GM18511 (cell line): ENCODE measurements around the gene IMMP2L.

Experiments used
- ATAC-seq: cut with Tn5 transposase; IDR thresholded peaks from one replicate; pipeline ENCODE4 v1.9.1; 2021; ENCODE audit warnings: mild to moderate bottlenecking, moderate library complexity; ENCODE audit not compliant: unreplicated experiment

The IMMP2L gene

GRCh38 chr7:111560773-111561653 is 1.3 kb downstream of the IMMP2L start:
- no peak for ATAC-seq

DNA sequence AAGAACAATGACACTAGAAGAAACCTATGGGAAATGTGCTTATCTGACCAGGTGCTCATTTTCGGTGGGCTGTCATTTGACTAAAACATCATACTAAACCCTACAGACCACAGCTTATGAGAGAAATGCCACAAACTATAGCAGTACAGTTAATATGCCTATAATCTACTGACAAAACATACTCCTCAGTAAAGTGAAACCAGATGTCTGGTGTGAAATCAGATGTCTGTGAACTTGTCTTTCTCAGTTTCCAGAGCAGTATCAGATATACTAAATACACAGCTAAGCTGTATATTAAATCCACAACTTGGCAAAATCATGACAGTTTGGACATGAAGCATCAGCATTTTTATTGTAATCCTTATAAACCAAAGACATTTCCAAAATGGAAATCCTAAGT is 3.3 kb downstream of the IMMP2L start:
- ATAC-seq: peak; percentile 59

DNA sequence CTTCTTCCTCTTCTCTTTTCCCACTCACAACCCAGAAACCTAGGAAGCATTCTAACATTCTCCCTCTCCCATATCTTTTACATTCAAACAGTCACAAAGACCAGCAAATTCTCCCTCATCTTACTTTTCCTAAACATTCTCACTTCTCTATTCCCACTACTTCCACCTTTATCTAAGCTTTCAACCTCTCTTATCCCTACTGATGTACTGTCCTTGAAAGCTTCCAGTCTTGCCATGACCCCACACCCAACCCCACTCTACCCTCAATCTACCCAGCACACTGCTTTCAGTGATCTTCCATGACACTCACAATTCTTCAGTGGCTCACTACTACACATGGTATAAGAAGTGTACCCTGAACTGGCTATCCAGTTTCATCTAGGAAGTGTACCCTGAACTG is 5.3 kb downstream of the IMMP2L start:
- ATAC-seq: no peak

GRCh38 chr7:111554086-111554485 is 8.2 kb downstream of the IMMP2L start:
- no peak for ATAC-seq

DNA sequence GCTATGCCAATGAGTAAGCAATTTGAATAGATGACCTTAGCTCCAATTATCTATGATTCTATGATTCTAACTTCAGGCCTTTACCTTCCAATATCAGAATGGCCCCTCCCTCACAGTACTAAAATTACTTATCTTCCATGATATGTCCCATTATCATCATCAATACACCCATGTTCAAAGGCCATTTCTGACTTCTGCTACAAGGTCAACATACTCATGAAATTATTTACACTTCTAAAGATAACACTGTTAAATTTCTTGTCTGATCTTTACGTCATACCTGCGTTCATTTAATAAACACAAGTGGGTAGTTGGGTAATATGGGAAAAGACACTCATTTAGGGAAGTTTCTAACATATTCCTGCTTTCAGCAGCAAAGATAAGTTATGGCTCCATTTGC is 21.2 kb downstream of the IMMP2L start:
- no peak for ATAC-seq

- no peak for ATAC-seq
These were observed 22.0 kb downstream of the IMMP2L start for GRCh38 chr7:111540199-111540815.

GRCh38 chr7:111537134-111537533 is 25.2 kb downstream of the IMMP2L start:
- ATAC-seq: no peak

GRCh38 chr7:111535142-111535870 is 27.0 kb downstream of the IMMP2L start:
- no peak for ATAC-seq

DNA sequence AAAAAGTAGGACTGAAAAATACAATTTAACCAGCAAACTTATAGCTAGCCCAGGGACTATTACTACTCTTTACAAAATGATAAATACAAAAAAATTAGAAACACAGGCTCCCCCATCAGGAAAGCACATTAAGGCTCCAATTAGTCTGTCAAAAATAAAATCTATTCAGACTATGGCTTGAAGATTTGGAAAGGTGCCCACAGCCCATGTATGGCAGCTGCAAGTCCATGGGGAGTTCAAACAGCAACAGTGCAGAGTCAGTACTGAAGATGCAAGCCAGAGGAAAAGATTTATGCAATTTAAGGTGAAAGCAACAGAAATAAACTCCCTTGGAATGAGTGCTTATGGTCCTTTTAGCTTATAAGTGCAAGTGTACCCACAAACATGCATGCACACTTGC is 29.7 kb downstream of the IMMP2L start:
- ATAC-seq: no peak

DNA sequence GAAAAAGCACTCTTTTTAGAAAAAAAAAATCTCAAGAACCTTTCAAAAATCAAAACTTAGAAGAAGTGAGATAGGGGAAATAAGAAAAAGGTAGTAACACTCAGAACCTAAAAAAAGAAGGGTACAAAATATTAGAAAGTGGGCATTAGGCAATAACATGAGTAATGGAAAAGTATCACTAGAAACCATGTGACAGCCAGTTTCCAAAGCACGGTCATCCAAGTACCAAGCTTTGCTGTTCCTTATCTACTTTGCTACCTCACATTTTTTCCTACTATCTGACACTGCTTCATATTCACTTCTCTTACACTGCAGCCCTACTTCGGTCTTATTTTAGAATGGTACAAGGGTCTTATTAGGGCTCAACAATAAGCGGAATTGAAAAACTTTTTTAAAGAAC is 30.3 kb downstream of the IMMP2L start:
- no peak for ATAC-seq

- no peak for ATAC-seq
These were observed 32.0 kb downstream of the IMMP2L start for GRCh38 chr7:111530356-111530668.

GRCh38 chr7:111529507-111530355 is 32.6 kb downstream of the IMMP2L start:
- no peak for ATAC-seq

- ATAC-seq: peak; percentile 82
These were observed 34.0 kb downstream of the IMMP2L start for GRCh38 chr7:111528331-111528730.

- peak; percentile 80 for ATAC-seq
These were observed 34.7 kb downstream of the IMMP2L start for GRCh38 chr7:111527545-111527944.

- ATAC-seq: no peak
These were observed 37.2 kb downstream of the IMMP2L start for GRCh38 chr7:111525100-111525499.

DNA sequence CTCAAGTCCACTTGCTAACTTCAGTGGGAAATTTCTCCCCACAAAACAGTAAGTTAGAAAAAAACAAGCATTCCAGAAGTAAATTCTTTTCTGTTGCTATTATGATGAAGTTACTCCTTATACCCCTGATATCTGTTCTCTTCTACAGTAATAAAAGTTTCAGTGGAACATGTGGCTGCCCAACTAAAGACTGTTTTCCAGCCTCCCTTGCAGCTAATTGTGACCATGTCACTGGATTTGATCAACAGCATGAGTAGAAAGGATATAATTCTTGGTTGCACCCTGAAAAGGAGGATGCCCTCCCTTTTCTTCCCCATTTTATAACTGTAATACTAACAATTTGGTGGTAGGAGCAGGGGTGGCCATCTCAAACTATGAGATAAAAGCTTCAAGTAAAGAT is 40.6 kb downstream of the IMMP2L start:
- no peak for ATAC-seq

DNA sequence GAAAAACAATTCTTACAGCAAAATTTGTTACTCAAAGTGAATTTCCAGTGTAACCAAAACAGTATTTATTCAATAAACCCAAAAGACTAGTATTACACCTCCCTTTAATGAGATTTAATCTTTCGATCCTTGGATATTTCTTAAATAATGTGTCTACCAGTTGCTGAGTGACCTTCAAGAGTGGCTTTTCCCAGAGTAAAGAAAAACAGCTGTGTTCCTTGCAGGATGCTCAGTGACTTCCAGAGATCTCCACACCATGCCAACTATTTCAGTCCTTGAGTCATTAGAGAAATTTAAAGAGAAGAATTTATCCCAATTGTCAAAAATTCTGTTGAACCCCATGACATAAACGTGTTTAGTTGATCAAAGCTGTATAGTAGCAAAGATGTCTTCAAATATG is 44.0 kb downstream of the IMMP2L start:
- ATAC-seq: no peak

DNA sequence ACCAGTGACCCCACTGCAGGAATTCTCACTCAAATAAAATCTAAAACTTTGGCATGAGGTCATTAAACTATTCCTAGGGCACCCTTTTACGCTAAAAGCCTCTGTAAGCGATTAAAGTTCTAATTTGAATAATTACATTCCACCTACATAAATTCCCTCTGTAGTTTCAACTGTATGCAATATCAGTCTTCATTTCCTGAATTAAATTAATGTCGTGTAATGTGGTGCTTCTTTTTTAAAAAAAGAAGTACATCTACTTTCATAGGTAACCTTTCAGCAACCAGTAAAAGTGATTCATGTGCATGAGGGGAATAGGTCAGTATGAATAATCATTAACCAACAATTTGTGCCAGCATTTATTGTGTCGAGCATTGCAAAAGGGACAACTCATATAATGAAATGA is 44.7 kb downstream of the IMMP2L start:
- ATAC-seq: no peak

DNA sequence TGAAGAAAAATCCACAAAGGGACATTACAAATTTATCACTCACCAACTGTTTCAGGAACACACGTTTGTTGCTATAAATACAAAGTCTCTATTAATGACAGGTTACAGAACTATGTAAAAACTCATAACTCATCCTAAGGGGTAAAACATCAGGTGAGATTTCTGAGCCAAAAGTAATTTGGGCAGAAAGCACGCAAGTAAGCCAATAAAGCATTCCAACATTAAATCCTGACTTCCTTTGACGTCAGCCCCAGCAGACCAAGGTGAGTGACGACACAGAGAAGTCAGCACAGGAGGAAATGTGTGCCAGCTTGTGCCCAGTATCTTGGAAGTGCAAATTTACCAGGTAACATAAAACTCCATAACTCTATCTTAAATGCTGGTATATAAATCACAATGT is 45.7 kb downstream of the IMMP2L start:
- no peak for ATAC-seq

DNA sequence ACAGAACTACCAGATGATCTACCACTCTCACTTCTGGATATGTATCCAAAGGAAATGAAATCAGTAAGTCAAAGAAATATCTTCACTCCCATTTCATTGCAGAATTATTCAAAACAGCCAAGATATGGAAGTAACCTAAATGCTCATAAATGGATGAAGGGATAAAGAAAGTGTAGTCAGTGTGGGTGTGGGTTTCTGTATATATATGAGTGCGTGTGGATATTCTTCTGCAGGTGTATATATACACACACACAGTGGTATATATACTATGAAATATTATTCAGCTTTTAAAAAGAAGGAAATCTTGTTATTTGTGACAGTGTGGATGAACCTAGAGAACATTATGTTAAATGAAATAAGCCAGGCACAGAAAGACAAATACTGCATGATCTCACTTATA is 48.7 kb downstream of the IMMP2L start:
- ATAC-seq: no peak

GRCh38 chr7:111511845-111512244 is 50.4 kb downstream of the IMMP2L start:
- ATAC-seq: no peak
